ENCODE data around the gene KHK.

KHK gene

GRCh38 chr2:27076323-27076722, 10.2 kb upstream of the KHK start:
- no peak overlapping the region for H3K27ac ChIP-seq (ENCODE audit: low read depth, low read length, poor library complexity, severe bottlenecking)
- H3K4me1 ChIP-seq (ENCODE audit: insufficient read depth, low read length, severe bottlenecking), result peaks cover 38% of the 10 kb centered on the region
- H3K36me3 ChIP-seq (ENCODE audit: insufficient read depth, low read length), result no peaks in the 10 kb centered on the region
- no peaks in the 10 kb centered on the region for H4K20me1 ChIP-seq (ENCODE audit: insufficient read depth, low read length)
- no peaks in the 10 kb centered on the region for H3F3A ChIP-seq (ENCODE audit: insufficient read depth, low read length)
- no peaks in the 10 kb centered on the region for H3K79me2 ChIP-seq (ENCODE audit: insufficient read depth, low read length)
- TF ChIP-seq CTCF (IDR thresholded peaks at IDR 0.05; ENCODE audit: low read length) (no peak), EZH2 (IDR thresholded peaks at IDR 0.05; ENCODE audit: borderline replicate concordance, low read length) (no peak)
- no peak overlapping the region for H2AFZ ChIP-seq (ENCODE audit: low read length)
- no peaks in the 10 kb centered on the region for H3K9me3 ChIP-seq (ENCODE audit: low read length)
- no peaks in the 10 kb centered on the region; the same call in 1 of the 2 replicates for H3K27me3 ChIP-seq (ENCODE audit: insufficient read depth, low read length)
- no peak overlapping the region for H3K9ac ChIP-seq (ENCODE audit: low read length)
- no peaks in the 10 kb centered on the region for H3K9me2 ChIP-seq (ENCODE audit: low read depth, low read length)
- no peak overlapping the region for H3K4me2 ChIP-seq (ENCODE audit: low read length)
- H3K4me3 ChIP-seq (ENCODE audit: low read depth, low read length, poor library complexity, severe bottlenecking), result no peak overlapping the region

- no peak for TF ChIP-seq CTCF (IDR thresholded peaks at IDR 0.05; ENCODE audit: low read length)
Observed at GRCh38 chr2:27077231-27077630, 9.3 kb upstream of the KHK start.

GRCh38 chr2:27078267-27079194, 8.0 kb upstream of the KHK start, which contains the start of gene EMILIN1:
Gene EMILIN1, plus strand, starts transcription at chr2:27078615. Its CDS starts 451 bp downstream, at chr2:27079066.
- no peak for TF ChIP-seq EZH2 (IDR thresholded peaks at IDR 0.05; ENCODE audit: borderline replicate concordance, low read length)
- TF ChIP-seq CTCF (IDR thresholded peaks at IDR 0.05; ENCODE audit: low read length), result no peak
- Histone ChIP-seq H3K27ac (ENCODE audit: low read depth, low read length, poor library complexity, severe bottlenecking) (no peak within 1 kb of the TSS), H3K4me1 (ENCODE audit: insufficient read depth, low read length, severe bottlenecking) (peaks cover 37% of the 10 kb centered on the region)

More at GRCh38 chr2:27077231-27077630, 9.3 kb upstream of the KHK start:
- Histone ChIP-seq H3K79me2 (ENCODE audit: insufficient read depth, low read length) (no peaks in the 10 kb centered on the region), H3K4me3 (ENCODE audit: low read depth, low read length, poor library complexity, severe bottlenecking) (no peak overlapping the region), H3K36me3 (ENCODE audit: insufficient read depth, low read length) (no peaks in the 10 kb centered on the region), H3K9me3 (ENCODE audit: low read length) (no peaks in the 10 kb centered on the region), H3K27ac (ENCODE audit: low read depth, low read length, poor library complexity, severe bottlenecking) (no peak overlapping the region), H3F3A (ENCODE audit: insufficient read depth, low read length) (no peaks in the 10 kb centered on the region), H3K27me3 (ENCODE audit: insufficient read depth, low read length) (no peaks in the 10 kb centered on the region; the same call in 1 of the 2 replicates), H3K9me2 (ENCODE audit: low read depth, low read length) (no peaks in the 10 kb centered on the region), H3K4me2 (ENCODE audit: low read length) (no peak overlapping the region), H2AFZ (ENCODE audit: low read length) (no peak overlapping the region), H3K4me1 (ENCODE audit: insufficient read depth, low read length, severe bottlenecking) (peaks cover 41% of the 10 kb centered on the region), H4K20me1 (ENCODE audit: insufficient read depth, low read length) (no peaks in the 10 kb centered on the region), H3K9ac (ENCODE audit: low read length) (no peak overlapping the region)

More at GRCh38 chr2:27078267-27079194, 8.0 kb upstream of the KHK start, which contains the start of gene EMILIN1:
- Histone ChIP-seq H3F3A (ENCODE audit: insufficient read depth, low read length) (no peaks in the 10 kb centered on the region), H3K9ac (ENCODE audit: low read length) (no peak within 1 kb of the TSS), H3K79me2 (ENCODE audit: insufficient read depth, low read length) (no peaks in the 10 kb centered on the region), H3K4me3 (ENCODE audit: low read depth, low read length, poor library complexity, severe bottlenecking) (no peak within 1 kb of the TSS), H3K27me3 (ENCODE audit: insufficient read depth, low read length) (no peaks in the 10 kb centered on the region; the same call in 1 of the 2 replicates), H2AFZ (ENCODE audit: low read length) (no peak within 1 kb of the TSS), H3K9me3 (ENCODE audit: low read length) (no peaks in the 10 kb centered on the region), H3K9me2 (ENCODE audit: low read depth, low read length) (no peaks in the 10 kb centered on the region), H4K20me1 (ENCODE audit: insufficient read depth, low read length) (no peaks in the 10 kb centered on the region), H3K36me3 (ENCODE audit: insufficient read depth, low read length) (no peaks in the 10 kb centered on the region), H3K4me2 (ENCODE audit: low read length) (no peak within 1 kb of the TSS)

Measured in OCI-LY1 (cell line).